NCI-H1436 (cell line): ENCODE results near the gene NEGR1.
A peak's percentile ranks its signal among the peaks of the same experiment; 100 is the strongest.

Experiments
- DNase-seq: peaks from one replicate; lab custom pipeline; 2025; lab: John Stamatoyannopoulos, UW

The NEGR1 gene

GRCh38 chr1:71630073-71630472, 652.3 kb downstream of the NEGR1 start:
- no peak for DNase-seq

GRCh38 chr1:71625004-71625403, 657.3 kb downstream of the NEGR1 start:
- no peak for DNase-seq

GRCh38 chr1:71623888-71624287, 658.5 kb downstream of the NEGR1 start:
- DNase-seq, result no peak

- DNase-seq, result no peak
Measured at GRCh38 chr1:71621785-71622184, 660.6 kb downstream of the NEGR1 start.

GRCh38 chr1:71618766-71619530, 663.4 kb downstream of the NEGR1 start:
- no peak for DNase-seq

GRCh38 chr1:71618191-71618590, 664.1 kb downstream of the NEGR1 start:
- DNase-seq, result no peak

GRCh38 chr1:71610476-71610875, 671.9 kb downstream of the NEGR1 start:
- no peak for DNase-seq

- DNase-seq, result no peak
Measured at GRCh38 chr1:71603044-71603776, 679.1 kb downstream of the NEGR1 start.

GRCh38 chr1:71600023-71600422, 682.3 kb downstream of the NEGR1 start:
- DNase-seq, result no peak

- DNase-seq, result no peak
Measured at GRCh38 chr1:71599306-71599705, 683.0 kb downstream of the NEGR1 start.

GRCh38 chr1:71593523-71593922, 688.8 kb downstream of the NEGR1 start:
- DNase-seq, result no peak

- DNase-seq, result no peak
Measured at GRCh38 chr1:71592646-71593274, 689.6 kb downstream of the NEGR1 start.

- DNase-seq, result no peak
Measured at GRCh38 chr1:71589005-71589404, 693.3 kb downstream of the NEGR1 start.

GRCh38 chr1:71587961-71588360, 694.4 kb downstream of the NEGR1 start:
- peak; percentile 21 for DNase-seq

- no peak for DNase-seq
Measured at GRCh38 chr1:71586030-71586429, 696.3 kb downstream of the NEGR1 start.

- no peak for DNase-seq
Measured at GRCh38 chr1:71583756-71584155, 698.6 kb downstream of the NEGR1 start.

GRCh38 chr1:71582673-71583072, 699.7 kb downstream of the NEGR1 start:
- DNase-seq, result no peak

GRCh38 chr1:71577451-71578131, 704.7 kb downstream of the NEGR1 start:
- DNase-seq, result no peak

GRCh38 chr1:71572038-71572437, 710.3 kb downstream of the NEGR1 start:
- DNase-seq, result no peak

- no peak for DNase-seq
Measured at GRCh38 chr1:71566413-71566812, 715.9 kb downstream of the NEGR1 start.

GRCh38 chr1:71565831-71566230, 716.5 kb downstream of the NEGR1 start:
- DNase-seq, result no peak

GRCh38 chr1:71565262-71565661, 717.1 kb downstream of the NEGR1 start:
- no peak for DNase-seq
